Activated CD4-positive, CD25-positive, alpha-beta regulatory T cell treated with anti-CD3 and anti-CD28 coated beads, Interleukin-2, amount 50 U/mL, for 72 hours (primary cell): ENCODE data around the gene CRIM1.

Experiments used
- DNase-seq: peaks from one replicate; pipeline ENCODE4 v3.0.0; 2021

Gene CRIM1

DNA sequence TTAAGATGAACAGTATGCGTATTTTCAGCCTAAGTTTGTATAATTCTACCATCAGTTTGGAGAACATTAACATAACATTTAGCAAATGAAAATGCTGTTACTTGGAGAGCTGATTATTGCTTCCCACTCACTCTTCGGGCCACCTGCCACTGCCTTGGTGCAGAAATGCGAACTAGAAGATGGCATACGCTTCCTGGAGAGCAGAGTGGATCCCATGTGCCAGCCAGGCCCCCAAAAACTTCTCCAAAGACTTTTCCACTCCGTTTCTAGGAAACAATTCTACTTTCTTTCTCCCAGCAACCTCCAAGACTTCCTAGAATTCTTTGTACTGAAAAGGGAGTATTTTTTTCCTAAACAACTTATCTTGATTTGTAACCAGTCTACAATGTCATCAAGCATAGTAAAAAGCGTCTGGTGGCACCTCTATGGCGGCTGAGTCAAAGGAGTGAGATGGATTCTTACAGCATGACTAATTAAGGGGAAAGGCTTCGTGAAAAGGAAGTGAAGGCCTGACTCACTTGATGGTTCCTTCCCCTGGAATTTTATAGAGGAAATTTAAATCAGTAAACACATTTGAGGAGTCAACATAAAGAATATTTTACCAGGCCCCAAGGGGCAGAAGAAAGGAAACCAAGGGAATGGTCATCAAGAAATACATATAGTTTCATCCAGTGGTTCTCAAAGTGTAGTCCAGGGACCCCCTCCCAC, 205.8 kb downstream of the CRIM1 start:
- DNase-seq, result no peak

DNA sequence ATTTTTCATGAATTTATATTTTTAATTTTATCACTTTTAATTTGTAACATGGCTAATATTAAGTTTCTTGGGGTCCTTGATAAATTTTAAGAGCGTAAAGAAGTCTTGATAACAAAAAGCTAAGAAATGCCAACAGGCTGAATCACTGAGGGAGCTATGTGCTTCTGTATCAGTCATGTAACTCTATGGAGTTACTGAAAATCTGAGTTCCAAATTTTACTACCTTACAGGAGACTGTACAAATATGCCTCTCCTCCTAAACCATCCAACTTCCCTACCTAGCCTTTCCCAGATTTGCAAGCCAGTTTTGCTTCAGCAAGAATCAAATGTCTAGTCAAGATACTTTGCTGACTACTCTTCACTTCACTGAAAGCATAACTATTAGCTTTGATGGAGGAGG, 206.7 kb downstream of the CRIM1 start:
- no peak for DNase-seq

DNA sequence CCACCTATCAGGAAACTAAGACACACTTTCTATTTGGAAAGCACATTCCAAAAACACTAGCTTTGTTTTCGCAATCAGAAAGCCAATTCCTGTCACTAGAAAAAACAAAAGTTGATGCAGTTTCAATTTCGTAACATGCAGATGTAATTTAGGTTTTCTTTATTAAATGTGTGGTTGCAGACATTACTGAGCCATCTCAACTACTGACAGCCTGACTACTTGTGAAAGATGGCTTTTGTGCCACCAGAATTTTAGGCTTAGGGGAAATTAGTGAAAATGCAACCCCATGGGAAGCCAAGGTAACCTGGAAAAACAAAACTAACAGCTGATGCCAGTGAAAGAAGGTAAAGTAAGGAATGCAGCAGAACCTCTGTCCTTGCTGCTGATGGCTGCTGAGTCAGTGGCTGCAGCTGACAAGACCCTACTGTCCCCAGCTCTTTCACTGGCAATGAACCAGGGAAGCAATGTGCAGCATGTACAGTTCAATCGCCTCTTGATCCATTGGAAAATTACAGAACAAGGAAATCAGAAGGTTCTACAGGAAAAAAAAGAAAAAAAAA, 207.5 kb downstream of the CRIM1 start:
- no peak for DNase-seq

DNA sequence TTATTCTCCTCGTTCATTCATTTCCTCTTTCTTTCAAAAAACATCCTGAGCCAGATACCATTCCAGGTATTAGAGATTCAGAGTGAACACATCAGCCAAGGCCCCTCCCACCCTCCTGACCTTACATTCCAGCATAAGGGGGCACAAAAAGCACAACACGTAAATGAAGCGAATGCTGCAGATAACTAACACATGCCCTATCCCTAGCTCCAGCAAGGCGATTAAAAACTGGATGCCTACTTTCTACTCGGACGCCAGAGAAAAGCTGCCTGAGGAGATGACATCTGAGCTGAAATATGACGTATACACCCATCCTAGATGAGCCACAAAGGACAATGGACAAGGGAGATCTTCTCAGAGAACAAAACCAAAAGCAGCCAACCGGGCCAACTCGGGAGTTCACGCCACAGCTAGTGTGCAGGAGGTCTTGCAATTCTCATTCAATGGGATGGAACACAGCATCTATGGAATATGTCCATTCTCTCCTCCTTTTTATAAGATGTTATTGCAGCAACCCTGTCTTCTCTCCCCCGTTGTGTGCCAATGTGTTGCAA, 208.9 kb downstream of the CRIM1 start:
- no peak for DNase-seq

DNA sequence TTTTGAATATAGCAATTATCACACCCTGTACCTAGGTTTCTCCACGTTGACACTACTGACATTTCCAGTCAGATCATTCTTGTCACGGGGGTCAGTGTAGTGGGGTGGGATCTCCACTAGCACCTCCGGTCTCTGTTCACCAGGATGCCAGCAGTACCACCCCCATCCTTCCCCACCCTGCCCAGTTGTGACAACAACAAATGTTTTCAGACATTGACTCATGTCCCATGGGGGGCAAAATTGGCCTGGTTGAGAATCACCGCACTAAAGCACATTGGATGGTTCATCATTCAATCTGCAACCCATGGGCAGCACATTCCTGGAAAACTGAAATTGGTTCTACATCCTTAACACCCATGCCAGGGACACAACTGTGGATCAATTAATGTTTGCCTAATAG, 210.1 kb downstream of the CRIM1 start:
- no peak for DNase-seq

DNA sequence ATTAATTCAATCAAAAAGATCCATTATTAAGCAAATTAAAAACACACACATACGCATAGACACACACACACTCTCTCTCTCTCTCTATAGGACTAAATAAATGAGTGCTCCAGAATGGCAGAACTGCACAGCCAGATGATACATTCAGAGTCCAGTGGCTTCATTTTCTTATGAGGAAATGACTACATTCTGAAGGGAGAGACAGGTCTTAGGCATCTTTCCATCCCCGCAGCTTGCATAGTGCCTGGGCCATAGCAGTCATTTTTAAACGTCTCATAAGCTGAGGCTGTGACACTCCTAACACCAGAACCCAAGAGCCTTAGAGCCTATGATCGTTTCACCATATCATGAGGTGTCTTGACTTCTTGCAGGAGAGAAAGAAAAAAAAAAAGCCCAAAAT, 211.3 kb downstream of the CRIM1 start:
- DNase-seq, result no peak

DNA sequence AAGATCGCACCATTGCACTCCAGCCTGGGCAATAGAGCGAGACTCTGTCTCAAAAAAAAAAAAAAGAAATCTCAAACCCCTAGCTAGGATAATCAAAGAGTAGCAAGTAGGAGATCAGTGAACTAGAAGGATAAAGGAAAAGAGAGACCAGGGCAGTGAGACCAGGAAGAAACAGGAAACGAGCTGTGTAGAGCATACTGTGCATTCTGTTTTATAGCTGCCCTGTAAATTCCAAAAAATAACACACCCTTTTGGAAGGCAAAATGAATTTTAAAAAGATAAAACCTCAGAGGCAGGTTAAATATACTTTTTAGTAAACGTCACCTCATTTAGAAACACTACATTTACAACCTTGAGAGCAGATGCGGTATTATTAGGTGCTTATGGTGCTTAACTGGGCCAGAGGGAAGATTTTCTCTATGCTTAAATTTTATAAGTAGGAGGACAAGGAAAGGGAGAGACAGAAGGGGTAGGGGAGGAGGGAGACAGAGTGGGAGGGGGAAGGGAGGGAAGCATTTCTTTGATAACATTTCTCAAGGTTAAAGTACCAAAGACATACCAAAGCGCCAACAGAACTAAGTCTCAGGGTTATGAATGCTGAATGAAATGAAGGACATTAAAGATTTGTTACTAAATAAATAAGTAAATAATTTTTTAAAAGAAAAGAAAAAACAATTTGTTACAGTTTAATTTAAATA, 212.3 kb downstream of the CRIM1 start:
- DNase-seq, result no peak

DNA sequence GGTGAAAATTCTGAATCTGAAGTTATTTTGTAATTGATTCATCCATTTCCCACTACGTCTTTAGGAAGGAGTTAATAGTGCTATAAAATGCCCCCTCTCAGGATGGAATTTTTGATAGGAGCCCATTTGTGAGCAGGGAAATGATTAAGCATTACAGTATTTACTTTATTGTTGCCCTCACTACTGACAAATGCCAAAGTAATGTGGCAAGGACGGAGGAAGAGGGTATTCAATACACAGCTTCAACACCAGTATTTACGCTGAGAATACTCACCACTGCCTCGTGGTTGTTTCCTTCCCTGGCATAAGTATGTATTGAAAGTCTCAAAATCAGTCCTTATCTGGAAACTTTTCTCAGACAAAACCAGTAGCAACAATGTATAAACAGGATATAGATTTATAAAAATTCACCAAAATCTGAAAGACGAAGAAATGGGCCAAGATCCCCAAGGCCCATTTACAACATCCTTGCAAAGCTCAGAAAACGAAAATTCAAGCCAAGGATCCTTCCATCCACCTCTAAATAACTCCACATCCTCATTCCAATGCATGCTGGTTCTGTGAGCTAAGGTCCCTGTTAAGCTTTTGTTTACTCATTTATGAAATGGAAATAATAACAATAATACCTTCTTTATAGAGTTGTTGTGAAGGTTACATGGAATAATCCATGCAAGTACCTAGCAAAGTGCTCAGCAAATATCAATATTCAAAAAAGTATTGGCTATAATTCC, 213.1 kb downstream of the CRIM1 start:
- DNase-seq, result no peak

DNA sequence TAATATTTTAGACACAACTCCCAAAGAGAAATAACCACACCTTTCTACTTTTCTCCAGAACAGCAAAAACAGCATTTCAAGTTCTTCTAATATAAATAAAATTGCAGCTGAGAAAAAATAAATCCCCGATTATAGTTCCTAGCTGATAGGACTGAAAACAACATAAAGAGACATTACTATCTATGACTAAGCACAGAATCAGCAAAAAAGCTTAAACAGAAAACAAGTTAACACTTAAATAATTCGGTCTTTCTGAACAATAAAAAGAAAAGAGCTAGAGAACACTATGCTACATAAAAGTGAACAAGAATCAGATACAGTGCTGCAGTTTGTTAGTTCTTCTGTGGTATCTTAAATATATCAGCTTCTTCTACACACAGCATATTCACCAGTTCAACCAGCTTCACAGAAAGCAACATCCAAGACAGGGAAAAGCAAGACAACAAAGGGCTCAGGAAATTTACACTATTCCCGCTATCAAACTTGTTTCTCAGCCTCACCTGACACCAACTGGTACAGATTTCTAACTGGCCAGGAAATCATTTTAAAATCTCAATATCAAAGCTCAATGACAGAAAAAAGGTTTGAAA, 213.8 kb downstream of the CRIM1 start:
- no peak for DNase-seq

DNA sequence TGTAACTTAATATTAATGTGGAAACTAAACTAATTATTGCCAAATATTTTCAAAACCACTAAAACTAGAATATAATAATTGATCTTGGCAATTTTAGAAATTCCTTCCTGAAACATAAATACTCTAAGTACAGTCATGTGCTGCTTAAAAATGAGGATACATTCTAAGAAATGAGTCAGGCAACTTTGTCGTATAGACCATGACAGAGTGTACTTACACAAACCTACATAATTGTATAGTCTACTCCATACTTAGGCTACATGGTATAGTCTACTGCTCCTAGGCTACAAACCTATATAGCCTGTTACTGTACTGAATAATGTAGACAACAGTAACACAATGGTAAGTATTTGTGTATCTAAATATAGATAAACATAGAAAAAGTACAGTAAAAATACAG, 214.8 kb downstream of the CRIM1 start:
- no peak for DNase-seq

DNA sequence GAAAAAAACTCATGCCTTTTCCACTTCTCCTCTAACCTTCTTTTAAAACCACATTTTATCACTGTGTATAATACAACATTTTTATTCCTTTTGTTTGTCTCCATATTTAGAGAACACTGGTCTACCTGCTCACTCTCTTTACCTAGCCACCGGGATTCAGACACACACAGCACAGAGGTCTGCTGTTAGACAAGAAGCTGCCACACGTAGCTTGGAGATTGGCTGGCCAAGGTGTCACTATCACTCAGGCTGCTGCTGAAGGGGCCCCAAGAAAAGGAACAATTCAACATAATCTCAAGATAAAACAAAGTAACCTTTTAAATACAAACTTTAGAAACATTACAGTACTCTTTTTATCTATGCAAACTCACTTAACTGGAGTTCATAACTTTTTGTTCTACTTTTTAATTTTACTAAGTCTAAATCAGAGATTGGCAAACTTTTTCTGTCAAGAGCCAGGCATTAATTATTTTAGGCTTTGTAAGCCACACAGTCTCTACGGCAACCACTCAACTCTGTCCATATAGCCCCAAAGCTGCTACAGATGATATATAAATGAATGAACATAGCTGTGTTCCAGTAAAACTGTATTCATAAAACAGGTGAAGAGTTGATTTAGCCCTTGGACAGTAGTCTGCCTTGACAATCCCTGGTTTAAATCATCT, 216.6 kb downstream of the CRIM1 start:
- no peak for DNase-seq

DNA sequence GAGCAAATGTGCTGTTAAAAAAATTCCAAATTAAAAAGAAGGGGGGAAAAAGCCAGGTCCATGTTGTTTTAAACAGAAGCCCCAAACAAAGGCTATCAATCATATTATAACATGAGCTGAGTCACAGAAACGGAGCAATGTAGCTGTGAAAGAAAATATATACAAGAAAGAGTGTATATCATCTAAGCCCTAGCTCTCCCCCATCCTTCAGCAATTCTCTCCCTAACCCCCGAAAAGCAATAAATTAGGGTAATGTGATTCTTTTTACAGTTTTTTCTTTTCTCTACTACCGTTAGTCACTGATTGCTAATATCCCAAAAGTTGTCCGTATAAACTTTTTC, 217.1 kb downstream of the CRIM1 start:
- DNase-seq, result no peak

DNA sequence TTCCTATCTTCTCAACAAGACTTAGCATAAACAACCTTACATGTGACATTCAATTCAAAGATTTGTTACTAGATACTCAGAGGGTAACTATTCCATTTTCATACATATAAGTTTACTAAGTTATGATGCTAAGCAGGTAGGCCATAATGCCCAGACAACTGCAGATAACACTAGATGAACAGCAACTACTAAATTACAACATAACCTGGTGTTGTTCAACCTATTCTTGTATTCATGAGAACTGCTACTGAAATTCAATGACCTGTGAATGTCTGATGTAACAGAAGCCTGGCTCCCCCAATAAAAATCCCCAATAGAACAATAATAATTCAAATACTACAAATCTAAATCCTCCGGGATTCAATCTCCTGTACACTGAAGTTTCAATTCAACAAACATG, 217.6 kb downstream of the CRIM1 start:
- DNase-seq, result no peak

DNA sequence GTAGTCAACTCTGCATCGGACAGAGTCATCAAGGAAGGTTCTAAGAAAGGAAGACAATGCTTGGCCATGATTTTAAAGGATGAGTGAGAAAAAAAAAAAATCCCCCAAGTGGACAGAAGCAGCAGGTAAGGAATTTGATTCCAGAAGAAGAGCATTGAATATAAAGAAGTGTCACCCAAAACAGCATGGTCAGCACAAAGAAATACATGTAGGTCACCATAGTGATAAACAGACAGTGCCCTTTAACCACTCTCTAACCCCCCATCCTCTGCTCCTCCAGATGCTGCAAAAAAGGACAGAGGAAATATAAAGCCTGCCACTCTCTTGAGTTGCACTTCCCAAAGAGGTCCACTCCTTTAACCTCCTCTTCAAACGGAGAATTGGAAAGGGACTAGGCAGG, 219.0 kb downstream of the CRIM1 start:
- no peak for DNase-seq

DNA sequence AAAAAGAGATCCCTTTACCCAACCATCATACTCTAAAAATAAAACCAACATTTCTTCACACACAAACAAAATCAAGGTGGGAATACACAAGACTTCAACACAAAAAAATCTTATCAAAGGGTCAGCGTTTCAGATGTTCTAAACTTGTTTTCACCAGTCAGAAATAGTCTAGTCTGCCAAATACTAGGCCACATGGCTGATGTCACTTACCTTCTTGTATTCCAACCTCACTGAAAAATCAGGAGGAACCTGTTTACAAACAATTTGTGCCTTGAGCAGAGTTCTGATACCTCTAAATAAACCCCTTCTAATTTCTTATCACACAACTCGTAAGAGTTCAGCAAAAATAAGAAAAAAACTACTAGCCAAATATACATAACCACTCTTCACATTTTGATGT, 222.3 kb downstream of the CRIM1 start:
- no peak for DNase-seq

DNA sequence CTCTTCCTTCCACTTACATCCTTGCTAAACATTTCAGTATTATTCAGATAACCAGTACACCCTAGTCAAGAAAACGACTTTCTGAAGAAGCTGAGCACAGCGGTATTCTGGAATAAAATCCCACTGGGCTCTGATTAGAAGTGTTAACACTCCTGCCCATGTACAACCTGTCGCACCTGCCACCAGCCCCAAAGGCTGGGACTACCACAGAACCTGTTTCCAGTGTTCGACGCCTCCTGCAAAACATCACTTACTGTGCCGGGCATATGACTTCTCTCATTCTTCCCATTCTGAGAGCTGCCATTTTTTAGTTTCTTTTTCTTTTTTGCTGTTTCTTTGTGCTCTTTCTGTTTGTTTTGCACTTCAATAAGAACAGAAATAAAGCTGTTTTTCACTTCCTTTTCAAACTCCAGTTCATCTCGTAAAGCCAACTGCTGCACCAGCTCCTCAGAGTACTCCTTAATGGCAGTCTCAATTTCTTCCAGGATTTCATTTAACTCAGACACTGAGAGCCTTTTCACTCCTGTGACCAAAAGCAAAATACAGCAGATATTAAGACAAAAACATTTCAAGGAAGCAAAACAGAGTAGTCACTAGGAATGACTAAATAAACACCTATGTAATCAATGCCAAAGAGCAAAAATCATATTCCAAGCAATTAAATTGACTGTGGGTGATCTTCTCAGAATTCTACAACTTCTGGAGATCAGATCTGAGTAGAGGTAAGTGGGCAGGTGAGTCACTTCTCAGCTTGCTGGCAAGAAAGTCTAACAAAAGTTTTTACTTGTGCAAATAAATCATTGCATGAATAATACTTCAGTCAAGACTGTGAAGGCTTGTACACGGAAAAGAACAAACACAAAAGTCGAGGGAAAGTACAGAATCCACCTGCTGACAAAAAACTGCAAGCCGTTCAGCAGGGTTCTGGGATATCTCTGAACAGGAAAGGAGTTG, 223.0 kb downstream of the CRIM1 start:
- no peak for DNase-seq

DNA sequence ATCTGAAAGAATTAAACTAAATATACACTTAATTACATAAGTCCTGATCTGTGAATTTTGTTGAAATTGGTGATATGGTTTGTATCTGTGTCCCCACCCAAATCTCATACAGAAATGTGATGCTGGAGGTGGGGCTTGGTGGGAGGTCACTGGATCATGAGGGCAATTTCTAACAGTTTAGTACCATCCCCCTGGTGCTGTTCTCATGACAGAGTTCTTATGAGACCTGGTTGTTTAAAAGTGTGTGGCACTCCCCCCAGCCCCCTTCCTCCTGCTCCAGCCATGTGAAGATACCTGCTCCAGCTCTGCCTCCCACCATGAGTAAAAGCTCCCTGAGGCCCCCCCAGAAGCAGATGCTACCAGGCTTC, 223.7 kb downstream of the CRIM1 start:
- no peak for DNase-seq

DNA sequence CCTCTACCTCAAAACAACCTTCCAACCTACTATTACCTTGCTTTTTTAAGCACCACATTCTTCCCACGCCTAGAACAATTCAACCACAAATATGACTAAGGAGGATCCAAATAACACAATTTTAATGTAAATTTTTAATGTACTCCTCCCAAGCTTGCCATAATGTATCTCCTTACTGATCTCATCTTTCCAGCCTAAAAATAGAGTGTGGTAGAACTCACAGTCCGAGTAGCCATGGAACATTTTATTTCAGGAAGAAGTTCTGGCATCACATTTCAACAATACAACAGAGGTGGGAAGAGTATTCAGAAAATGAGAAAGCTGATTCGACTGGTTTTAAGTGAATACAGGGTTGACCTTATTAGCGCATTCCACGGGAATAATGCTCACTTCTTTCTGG, 227.0 kb downstream of the CRIM1 start:
- DNase-seq, result no peak

DNA sequence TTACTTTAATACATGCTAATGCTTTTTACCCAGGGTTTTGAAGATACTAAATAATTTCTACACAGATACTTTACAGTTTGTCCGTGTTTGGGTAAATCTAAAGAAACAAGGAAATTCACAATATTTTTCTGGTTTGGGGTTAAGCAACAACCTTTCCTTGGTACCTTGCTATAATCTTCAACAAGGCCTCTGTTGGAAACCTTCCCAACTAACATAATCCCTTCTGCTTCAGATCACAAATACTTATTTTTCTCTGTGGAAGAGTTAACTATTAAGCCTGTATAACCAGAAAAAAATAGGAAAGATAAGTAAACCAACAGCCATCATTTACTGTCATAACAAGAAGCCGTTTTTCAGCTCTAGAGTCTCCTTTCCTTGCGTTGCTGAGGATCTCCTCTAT, 227.4 kb downstream of the CRIM1 start:
- no peak for DNase-seq

DNA sequence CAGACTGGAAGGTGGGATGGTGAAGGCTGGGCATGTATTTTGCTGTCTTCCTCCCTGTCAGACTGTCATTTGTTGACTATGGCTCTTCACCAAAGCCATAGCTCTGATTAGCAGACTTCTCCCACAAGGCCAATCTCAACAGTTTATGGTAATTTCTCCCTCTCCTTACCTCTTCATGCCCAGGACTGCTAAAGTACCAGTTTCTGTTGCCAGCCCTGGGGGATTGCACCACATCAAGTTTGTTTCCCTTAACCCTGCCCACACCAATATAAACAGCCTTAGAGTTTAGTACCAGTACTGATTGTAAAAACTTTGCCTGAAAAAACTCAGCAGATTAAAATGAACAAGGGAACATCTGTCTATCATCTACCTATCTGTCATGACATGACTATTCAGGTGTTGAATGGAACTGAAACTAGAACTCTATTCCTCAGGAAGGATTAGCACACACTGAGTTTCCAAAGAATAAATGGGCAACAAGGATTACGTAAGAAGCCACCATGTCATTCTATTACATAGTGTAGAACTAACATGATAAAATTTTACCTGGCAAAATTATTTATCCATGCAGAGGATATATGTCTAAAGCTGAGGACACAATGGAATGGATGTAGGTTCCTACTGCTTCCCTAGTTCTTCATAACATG, 228.7 kb downstream of the CRIM1 start:
- no peak for DNase-seq

DNA sequence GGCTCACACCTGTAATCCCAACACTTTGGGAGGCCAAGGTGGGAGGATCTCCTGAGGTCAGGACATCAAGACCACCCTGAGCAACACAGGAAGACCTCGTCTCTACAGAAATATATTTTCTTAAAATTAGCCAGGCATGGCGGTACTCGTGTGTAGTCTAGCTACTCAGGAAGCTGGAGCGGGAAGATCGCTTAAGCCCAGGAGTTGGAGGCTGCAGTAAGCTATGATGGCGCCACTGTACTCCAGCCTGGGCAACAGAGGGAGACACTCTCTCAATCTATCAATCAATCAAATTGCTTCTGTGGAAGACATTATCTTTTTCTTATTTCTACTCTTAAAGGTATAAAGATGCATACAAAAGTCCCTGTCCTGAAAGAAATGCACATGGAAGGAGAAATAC, 231.1 kb downstream of the CRIM1 start:
- DNase-seq, result no peak
